ENCODE measurements around the gene ISCA1.

ISCA1 gene

GRCh38 chr9:86275962-86276361, 6.4 kb downstream of the ISCA1 start:
- TF ChIP-seq CTCF (conservative IDR thresholded peaks at IDR 0.05; ENCODE audit: low read depth, low read length) = peak; percentile 58
- H3K4me3 ChIP-seq (ENCODE audit: low read depth, low read length) = no peak overlapping the region
- DNase-seq (ENCODE audit: low read depth) = peak; percentile 52

GRCh38 chr9:86274821-86275643, 7.3 kb downstream of the ISCA1 start:
- no peak overlapping the region for H3K4me3 ChIP-seq (ENCODE audit: low read depth, low read length)
- no peak for DNase-seq (ENCODE audit: low read depth)
- TF ChIP-seq CTCF (conservative IDR thresholded peaks at IDR 0.05; ENCODE audit: low read depth, low read length) = no peak

GRCh38 chr9:86272221-86272620, 10.1 kb downstream of the ISCA1 start:
- H3K4me3 ChIP-seq (ENCODE audit: low read depth, low read length) = no peak overlapping the region
- no peak for DNase-seq (ENCODE audit: low read depth)
- no peak for TF ChIP-seq CTCF (conservative IDR thresholded peaks at IDR 0.05; ENCODE audit: low read depth, low read length)

- H3K4me3 ChIP-seq (ENCODE audit: low read depth, low read length) = no peak overlapping the region
- no peak for TF ChIP-seq CTCF (conservative IDR thresholded peaks at IDR 0.05; ENCODE audit: low read depth, low read length)
These were observed 18.5 kb downstream of the ISCA1 start for GRCh38 chr9:86263876-86264275.

GRCh38 chr9:86262492-86262891, 19.8 kb downstream of the ISCA1 start:
- no peak for TF ChIP-seq CTCF (conservative IDR thresholded peaks at IDR 0.05; ENCODE audit: low read depth, low read length)
- no peak overlapping the region for H3K4me3 ChIP-seq (ENCODE audit: low read depth, low read length)
- no peak for DNase-seq (ENCODE audit: low read depth)

More at GRCh38 chr9:86263876-86264275, 18.5 kb downstream of the ISCA1 start:
- DNase-seq (ENCODE audit: low read depth) = no peak

- no peak for TF ChIP-seq CTCF (conservative IDR thresholded peaks at IDR 0.05; ENCODE audit: low read depth, low read length)
- DNase-seq (ENCODE audit: low read depth) = no peak
- no peak within 1 kb of the TSS for H3K4me3 ChIP-seq (ENCODE audit: low read depth, low read length)
These were observed 22.8 kb downstream of the ISCA1 start, which contains the start of gene C9orf153 for GRCh38 chr9:86259557-86259956. TSS of gene C9orf153 (minus strand) at chr9:86259657. CDS start at chr9:86229603, 30,054 bp downstream.

GRCh38 chr9:86257391-86257790, 24.9 kb downstream of the ISCA1 start:
- no peak for TF ChIP-seq CTCF (conservative IDR thresholded peaks at IDR 0.05; ENCODE audit: low read depth, low read length)
- no peak overlapping the region for H3K4me3 ChIP-seq (ENCODE audit: low read depth, low read length)
- DNase-seq (ENCODE audit: low read depth) = no peak

Measured in choroid plexus epithelial cell (primary cell).